Keratinocyte (primary cell): Measurements from ENCODE around the gene ARHGAP9. TPM values are rescaled to one million over a fixed set of nuclear protein-coding genes. Genes with fewer than 3 reads are reported as not detected.

Experiments
- DNase-seq: peaks from one replicate; pipeline ENCODE4 v3.0.0-alpha.2; 2011; ENCODE audit warnings: low read depth, missing footprints, low spot score
- FAIRE-seq: peaks from 2 replicates; lab custom pipeline; 2011; peaks lifted over from hg19 to GRCh38; lab: Jason Lieb, UNC
- H2AFZ ChIP-seq: 2 replicates; pipeline ENCODE4 v1.6.0; 2012; ENCODE audit warnings: low read length, control low read depth, inconsistent platforms; ENCODE audit not compliant: control insufficient read depth
- H3K27ac ChIP-seq: 2 replicates; pipeline ENCODE4 v1.5.1; 2011; ENCODE audit warnings: low read length; ENCODE audit not compliant: control insufficient read depth, insufficient read depth
- H3K27me3 ChIP-seq: 3 replicates; pipeline ENCODE4 v1.6.0; 2011; ENCODE audit warnings: low read length; ENCODE audit not compliant: control insufficient read depth, insufficient read depth; ENCODE audit errors: extremely low read depth
- H3K36me3 ChIP-seq, 2 experiments: 2 replicates in 1 of 2; 3 replicates in 1 of 2; pipeline ENCODE4 v1.5.1; 2011; ENCODE audit warnings: low read length in 2 of 2, mild to moderate bottlenecking in 1 of 2; ENCODE audit not compliant: control insufficient read depth in 2 of 2, insufficient read depth in 2 of 2; ENCODE audit errors: extremely low read depth in 1 of 2
- H3K4me1 ChIP-seq: 3 replicates; pipeline ENCODE4 v1.5.1; 2011; ENCODE audit warnings: low read length; ENCODE audit not compliant: control insufficient read depth, insufficient read depth; ENCODE audit errors: extremely low read depth
- H3K4me2 ChIP-seq: 3 replicates; pipeline ENCODE4 v1.6.0; 2011; ENCODE audit warnings: low read depth, low read length; ENCODE audit not compliant: control insufficient read depth, insufficient read depth; ENCODE audit errors: extremely low read depth
- H3K4me3 ChIP-seq, 3 experiments: fragments of 200-600 bp in 1 of 3; sonication (generic) in 1 of 3; 2 replicates in 2 of 3; 3 replicates in 1 of 3; pipeline ENCODE4 v1.5.1; 2011 to 2016; ENCODE audit warnings: low read length in 3 of 3, mild to moderate bottlenecking in 3 of 3, control low read depth in 2 of 3, inconsistent platforms in 1 of 3, low read depth in 1 of 3, mixed read lengths in 1 of 3, mixed run types in 1 of 3, moderate library complexity in 1 of 3; ENCODE audit not compliant: control insufficient read depth in 2 of 3, insufficient read depth in 2 of 3; ENCODE audit errors: extremely low read depth in 1 of 3
- H3K79me2 ChIP-seq: 2 replicates; pipeline ENCODE4 v1.6.0; 2012; ENCODE audit warnings: low read length; ENCODE audit not compliant: control insufficient read depth, insufficient read depth
- H3K9ac ChIP-seq: 3 replicates; pipeline ENCODE4 v1.6.0; 2011; ENCODE audit warnings: low read length; ENCODE audit not compliant: control insufficient read depth, insufficient read depth; ENCODE audit errors: extremely low read depth
- H3K9me1 ChIP-seq: 3 replicates; pipeline ENCODE4 v1.6.0; 2011; ENCODE audit warnings: low read length; ENCODE audit not compliant: control insufficient read depth, insufficient read depth; ENCODE audit errors: extremely low read depth
- H3K9me3 ChIP-seq: 2 replicates; pipeline ENCODE4 v1.5.1; 2012; ENCODE audit warnings: low read depth, low read length; ENCODE audit not compliant: control insufficient read depth
- H4K20me1 ChIP-seq: 3 replicates; pipeline ENCODE4 v1.6.0; 2011; ENCODE audit warnings: low read length; ENCODE audit not compliant: control insufficient read depth, insufficient read depth; ENCODE audit errors: extremely low read depth
- CTCF ChIP-seq, 3 experiments: IDR thresholded peaks in 1 of 3; conservative IDR thresholded peaks in 1 of 3; optimal IDR thresholded peaks in 1 of 3; 2 replicates in 2 of 3; 3 replicates in 1 of 3; pipeline versions ENCODE3 to v1.5.1; 2011; ENCODE audit warnings: low read length in 3 of 3, mild to moderate bottlenecking in 3 of 3, moderate library complexity in 2 of 3, control low read depth in 1 of 3, inconsistent platforms in 1 of 3; ENCODE audit not compliant: insufficient read depth in 2 of 3; ENCODE audit errors: extremely low read depth in 1 of 3
- EZH2 ChIP-seq: IDR thresholded peaks from one replicate; pipeline ENCODE4 v1.6.1; 2012; ENCODE audit warnings: inconsistent platforms, mild to moderate bottlenecking, low read length, moderate library complexity
- dilution Hi-C: fragments of 300-500 bp; cut with MboI; formaldehyde crosslinking; loops from one replicate; pipeline ENCODE4 v1.7.0; 2020; ENCODE audit warnings: low sequenced_read_pairs; ENCODE audit not compliant: extremely low pct_ligation_motif_present
- polyA plus RNA-seq, 5 experiments: library from polyadenylated mRNA; depleted of rRNA in 3 of 5; stranded (reverse) in 3 of 5; stranded (forward) in 1 of 5; unstranded in 1 of 5; fragments of >200 nt; gene quantifications; 1 replicate in 1 of 5; 2 replicates in 3 of 5; 3 replicates in 1 of 5; pipeline versions ENCODE4 v1.2.1 to v1.2.3, GENCODE V29; 2011 to 2012; ENCODE audit warnings: missing spikeins in 2 of 5, low read depth in 1 of 5, low replicate concordance in 1 of 5

ARHGAP9 gene
- polyA plus RNA-seq, 1 donor (not counting 4 experiments of a cell fraction or from before 2014, with no cell fraction given) = not detected

- dilution Hi-C loops = no loop called here
- FAIRE-seq (no peak), DNase-seq (no peak)
- H3K27ac ChIP-seq = peak overlapping the region; percentile 65
- no peak overlapping the region for H2AFZ ChIP-seq
- H3K4me3 ChIP-seq = peak overlapping the region; percentile 75 to 90 (median 80)
- no peak for TF ChIP-seq EZH2
- TF ChIP-seq CTCF (optimal IDR thresholded peaks at IDR 0.05 in 1 of 3, IDR thresholded peaks at IDR 0.05 in 1 of 3, conservative IDR thresholded peaks at IDR 0.05 in 1 of 3; ENCODE audit: extremely low read depth in 1 of 3, insufficient read depth in 2 of 3, low read length in 3 of 3) = no peak
- H3K9ac ChIP-seq = peak overlapping the region; percentile 84
- H3K27me3 ChIP-seq = no peaks in the 10 kb centered on the region
- H3K9me3 ChIP-seq = no peaks in the 10 kb centered on the region
- peaks cover 31% of the 10 kb centered on the region for H3K4me1 ChIP-seq
- H3K9me1 ChIP-seq = peaks cover 2% of the 10 kb centered on the region
- H4K20me1 ChIP-seq = peaks cover 14% of the 10 kb centered on the region
- peaks cover 44% of the 10 kb centered on the region for H3K79me2 ChIP-seq
- peaks cover 23 to 39% of the 10 kb centered on the region in 2 experiments for H3K36me3 ChIP-seq
- peak overlapping the region; percentile 93 for H3K4me2 ChIP-seq
Observed at GRCh38 chr12:57522887-57523705, 43.4 kb upstream of the ARHGAP9 start.

GRCh38 chr12:57522011-57522886, 42.6 kb upstream of the ARHGAP9 start, which contains the start of gene MBD6:
Gene MBD6 (plus strand): TSS chr12:57522824. CDS start chr12:57524304, 1,480 bp downstream.
- Histone ChIP-seq H3K79me2 (peaks cover 45% of the 10 kb centered on the region), H3K9me1 (peaks cover 2% of the 10 kb centered on the region), H3K4me2 (peak within 1 kb of the TSS; percentile 93), H3K27ac (peak within 1 kb of the TSS; percentile 92), H2AFZ (no peak within 1 kb of the TSS), H3K4me3 (peak within 1 kb of the TSS; percentile 75 to 90 (median 80)), H3K27me3 (no peaks in the 10 kb centered on the region), H3K36me3 (peaks cover 25 to 40% of the 10 kb centered on the region in 2 experiments), H3K9ac (peak within 1 kb of the TSS; percentile 84), H4K20me1 (peaks cover 17% of the 10 kb centered on the region), H3K9me3 (no peaks in the 10 kb centered on the region), H3K4me1 (peaks cover 34% of the 10 kb centered on the region)
- FAIRE-seq = peak; percentile 63
- TF ChIP-seq EZH2 (no peak), CTCF (optimal IDR thresholded peaks at IDR 0.05 in 1 of 3, IDR thresholded peaks at IDR 0.05 in 1 of 3, conservative IDR thresholded peaks at IDR 0.05 in 1 of 3; ENCODE audit: extremely low read depth in 1 of 3, insufficient read depth in 2 of 3, low read length in 3 of 3) (no peak)
- dilution Hi-C loops = no loop called here
- peak; percentile 99 for DNase-seq
